T-helper 1 cell treated with Interleukin-12 subunit alpha and Interleukin-12 subunit beta and Interleukin-4 antibody, amounts not matched to agents 30 μg/mL and 1 μg/mL, for 36 hours (primary cell): ENCODE results near the gene ANO7.
A peak's percentile ranks its signal among the peaks of the same experiment; 100 is the strongest.

Experiments
- H3K27ac Mint-ChIP-seq: one replicate; pipeline ENCODE4 v1.8.0; 2021; ENCODE audit warnings: mild to moderate bottlenecking, mixed read lengths
- H3K27me3 Mint-ChIP-seq: one replicate; pipeline ENCODE4 v1.8.0; 2021; ENCODE audit warnings: low read depth, mixed read lengths
- H3K36me3 Mint-ChIP-seq: one replicate; pipeline ENCODE4 v1.8.0; 2021; ENCODE audit warnings: low read depth, mixed read lengths
- H3K4me1 Mint-ChIP-seq: one replicate; pipeline ENCODE4 v1.8.0; 2021; ENCODE audit warnings: low read depth, mixed read lengths
- H3K4me3 Mint-ChIP-seq: one replicate; pipeline ENCODE4 v1.8.0; 2021; ENCODE audit warnings: mild to moderate bottlenecking, moderate library complexity, mixed read lengths
- H3K9me3 Mint-ChIP-seq: one replicate; pipeline ENCODE4 v1.8.0; 2021; ENCODE audit warnings: mixed read lengths

Gene ANO7

GRCh38 chr2:241265506-241265905 is 77.0 kb downstream of the ANO7 start:
- no peak overlapping the region for H3K27ac Mint-ChIP-seq

GRCh38 chr2:241267249-241268067 is 79.0 kb downstream of the ANO7 start:
- Mint-ChIP-seq H3K27me3 (no peaks in the 10 kb centered on the region), H3K4me3 (no peak overlapping the region), H3K9me3 (no peaks in the 10 kb centered on the region), H3K36me3 (peaks cover 27% of the 10 kb centered on the region), H3K27ac (no peak overlapping the region), H3K4me1 (peaks cover 21% of the 10 kb centered on the region)

More at GRCh38 chr2:241265506-241265905, 77.0 kb downstream of the ANO7 start:
- Mint-ChIP-seq H3K4me3 (no peak overlapping the region), H3K9me3 (no peaks in the 10 kb centered on the region), H3K27me3 (no peaks in the 10 kb centered on the region), H3K36me3 (peaks cover 42% of the 10 kb centered on the region), H3K4me1 (peaks cover 12% of the 10 kb centered on the region)

GRCh38 chr2:241268306-241268705 is 79.8 kb downstream of the ANO7 start:
- no peak overlapping the region for H3K4me3 Mint-ChIP-seq
- no peaks in the 10 kb centered on the region for H3K9me3 Mint-ChIP-seq
- peaks cover 19% of the 10 kb centered on the region for H3K36me3 Mint-ChIP-seq
- H3K4me1 Mint-ChIP-seq = peaks cover 25% of the 10 kb centered on the region
- peak overlapping the region; percentile 68 for H3K27ac Mint-ChIP-seq
- no peaks in the 10 kb centered on the region for H3K27me3 Mint-ChIP-seq

GRCh38 chr2:241268716-241269445 is 80.4 kb downstream of the ANO7 start:
- no peaks in the 10 kb centered on the region for H3K27me3 Mint-ChIP-seq
- peak overlapping the region; percentile 10 for H3K4me3 Mint-ChIP-seq
- peaks cover 30% of the 10 kb centered on the region for H3K4me1 Mint-ChIP-seq
- H3K27ac Mint-ChIP-seq = no peak overlapping the region
- H3K9me3 Mint-ChIP-seq = no peaks in the 10 kb centered on the region
- H3K36me3 Mint-ChIP-seq = peaks cover 17% of the 10 kb centered on the region

DNA sequence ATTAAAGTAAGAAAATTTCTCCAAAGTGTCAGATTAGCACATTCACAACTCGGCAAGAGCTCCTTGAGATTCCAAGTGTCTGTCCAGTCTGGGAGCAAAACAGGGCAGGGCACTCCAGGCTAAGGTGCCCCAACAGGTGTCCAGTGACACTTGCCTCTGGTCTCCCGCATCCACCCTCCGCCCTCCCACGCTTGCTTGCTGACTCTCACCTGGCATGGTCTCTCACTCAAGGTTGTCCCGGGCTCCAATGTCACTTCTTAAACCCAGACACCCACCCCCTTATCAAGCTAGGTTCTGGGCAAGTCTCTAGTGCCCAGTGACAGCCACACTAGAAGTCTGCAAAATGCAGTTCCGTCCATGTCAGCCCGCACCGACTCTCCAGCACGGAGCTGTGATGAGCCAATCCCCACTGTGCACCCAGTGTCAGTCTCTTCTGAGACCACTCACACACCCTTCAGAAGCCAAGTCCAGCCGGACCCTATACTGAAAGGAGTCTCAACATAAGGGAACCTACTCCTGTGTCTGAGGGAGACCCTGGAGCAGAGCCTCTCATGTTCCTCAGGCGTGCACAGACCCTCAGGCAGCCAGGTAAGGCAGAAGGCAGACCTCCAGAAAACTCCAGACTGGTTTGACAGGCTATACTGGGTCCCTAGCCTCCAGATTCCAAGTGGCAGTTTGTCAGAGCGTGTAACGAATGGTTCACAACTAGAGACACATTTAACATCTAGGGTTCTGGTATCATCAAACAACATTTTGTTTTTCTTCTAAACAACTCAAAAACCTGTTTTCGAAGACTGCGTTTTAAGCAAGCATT is 81.4 kb downstream of the ANO7 start:
- H3K4me1 Mint-ChIP-seq = peaks cover 30% of the 10 kb centered on the region
- no peaks in the 10 kb centered on the region for H3K27me3 Mint-ChIP-seq
- H3K9me3 Mint-ChIP-seq = peaks cover under 1% of the 10 kb centered on the region
- peaks cover 23% of the 10 kb centered on the region for H3K36me3 Mint-ChIP-seq
- H3K4me3 Mint-ChIP-seq = peak overlapping the region; percentile 28
- no peak overlapping the region for H3K27ac Mint-ChIP-seq

DNA sequence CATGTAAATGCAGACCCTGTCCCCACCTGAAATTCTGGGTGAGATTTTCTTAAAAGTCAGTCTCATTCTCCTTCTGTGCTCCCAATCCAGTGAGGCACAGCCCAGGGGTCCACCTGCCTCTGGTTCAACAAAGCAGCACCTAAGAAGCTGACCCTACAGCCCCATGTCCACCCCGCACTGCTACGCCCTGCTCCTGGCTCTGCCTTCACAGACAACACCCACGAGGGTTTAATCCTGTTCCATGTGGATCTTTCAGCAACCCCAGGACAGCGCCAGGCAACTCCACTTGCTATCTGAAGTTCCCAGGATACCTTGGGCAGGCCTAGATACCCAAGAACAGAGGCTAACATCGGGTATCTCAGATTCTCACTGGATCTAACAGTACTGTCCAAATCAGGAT is 82.1 kb downstream of the ANO7 start:
- Mint-ChIP-seq H3K27ac (no peak overlapping the region), H3K9me3 (peaks cover 6% of the 10 kb centered on the region)

GRCh38 chr2:241271706-241272302 is 83.3 kb downstream of the ANO7 start:
- Mint-ChIP-seq H3K27me3 (no peaks in the 10 kb centered on the region), H3K4me3 (peak overlapping the region; percentile 93), H3K27ac (peak overlapping the region; percentile 87), H3K36me3 (peaks cover 36% of the 10 kb centered on the region), H3K4me1 (peaks cover 30% of the 10 kb centered on the region), H3K9me3 (peaks cover 17% of the 10 kb centered on the region)

More for the DNA sequence above, 82.1 kb downstream of the ANO7 start:
- Mint-ChIP-seq H3K4me1 (peaks cover 30% of the 10 kb centered on the region), H3K27me3 (no peaks in the 10 kb centered on the region), H3K4me3 (peak overlapping the region; percentile 93), H3K36me3 (peaks cover 30% of the 10 kb centered on the region)

DNA sequence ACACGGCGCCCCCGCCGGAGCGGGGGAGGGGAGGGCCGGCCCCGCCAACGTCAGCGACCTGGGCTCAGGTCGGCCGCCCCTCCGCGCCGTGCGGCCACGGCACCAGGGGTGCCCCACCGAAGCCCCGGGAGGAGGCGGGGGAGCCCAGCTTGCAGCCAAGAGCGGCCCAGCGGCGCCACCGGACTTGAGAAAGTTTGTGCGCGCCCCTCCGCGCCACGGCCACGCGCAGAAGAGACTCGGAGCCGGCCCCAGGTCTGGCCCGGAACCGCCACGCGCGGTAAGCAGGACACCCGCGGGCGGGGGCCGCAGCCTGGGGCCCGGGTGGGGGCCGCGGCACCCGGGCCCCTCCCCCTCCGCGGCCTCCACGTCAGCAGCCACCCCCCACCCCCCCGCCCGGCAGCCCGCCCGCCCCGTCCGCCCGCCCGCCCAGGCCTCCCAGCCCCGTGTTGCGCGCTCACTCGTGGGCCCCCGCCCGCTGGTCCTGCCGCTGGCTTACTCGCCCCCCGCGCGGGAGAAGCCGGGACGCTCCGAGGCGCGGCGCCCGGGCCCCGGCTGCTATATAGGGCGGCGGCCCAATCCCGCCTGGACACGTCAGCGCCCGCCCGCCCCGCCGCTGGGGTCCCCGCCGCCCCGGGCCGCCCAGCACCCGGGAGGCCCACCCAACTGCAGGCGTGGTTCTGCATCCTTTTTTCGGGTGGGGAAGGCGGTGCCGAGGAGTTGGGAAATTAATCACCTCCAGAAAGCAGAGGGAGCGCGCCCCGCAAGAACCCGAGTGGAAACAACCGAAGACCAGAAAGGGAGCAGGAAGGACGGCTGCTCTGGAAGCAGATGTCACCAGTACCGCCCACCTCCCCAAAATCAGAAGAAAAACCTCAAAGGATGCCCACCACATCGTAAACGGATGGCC is 84.1 kb downstream of the ANO7 start:
- Mint-ChIP-seq H3K36me3 (peaks cover 40% of the 10 kb centered on the region), H3K27ac (peak overlapping the region; percentile 37), H3K9me3 (peaks cover 17% of the 10 kb centered on the region), H3K4me1 (peaks cover 30% of the 10 kb centered on the region), H3K27me3 (no peaks in the 10 kb centered on the region), H3K4me3 (peak overlapping the region; percentile 70)

DNA sequence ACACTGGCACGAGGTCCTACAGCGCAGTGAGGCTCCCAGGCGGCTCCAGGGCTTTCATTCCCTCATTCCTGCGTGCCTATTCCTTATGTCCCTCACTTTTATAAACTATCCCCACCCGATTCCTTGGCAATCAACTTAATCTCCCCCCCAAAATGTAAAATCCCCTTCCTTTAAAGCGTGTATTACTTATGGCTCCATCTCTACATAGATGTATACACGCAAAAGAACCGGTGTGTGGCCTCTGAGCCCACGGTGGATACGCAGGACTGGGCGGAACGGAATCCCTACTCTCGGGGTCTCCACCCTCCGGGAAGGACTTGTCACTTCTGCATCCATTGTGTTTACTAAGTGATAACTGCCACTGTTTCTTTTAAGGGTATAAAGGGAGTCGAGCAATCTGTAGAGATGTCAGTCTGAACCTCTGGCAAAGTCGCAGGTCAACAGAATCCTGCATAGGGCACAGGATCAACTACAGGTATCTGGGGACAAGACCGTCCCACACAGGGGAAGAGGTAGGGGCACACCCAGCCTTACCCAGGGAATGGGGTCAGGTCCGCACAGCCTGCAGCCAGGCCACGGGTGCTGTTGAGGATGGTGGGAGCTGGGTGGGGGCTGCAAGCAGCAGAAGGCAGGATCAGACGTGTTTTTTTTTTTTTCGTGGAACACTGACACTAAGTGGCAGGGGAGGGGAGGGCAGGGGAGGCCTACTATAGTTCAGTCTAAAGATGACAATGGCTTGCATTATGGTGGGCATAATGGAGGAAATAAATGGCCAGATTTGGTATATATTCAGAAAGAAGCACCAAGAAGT is 84.9 kb downstream of the ANO7 start:
- H3K4me1 Mint-ChIP-seq = peaks cover 24% of the 10 kb centered on the region
- no peak overlapping the region for H3K27ac Mint-ChIP-seq

GRCh38 chr2:241274127-241274526 is 85.7 kb downstream of the ANO7 start:
- peaks cover 17% of the 10 kb centered on the region for H3K9me3 Mint-ChIP-seq
- H3K27ac Mint-ChIP-seq = no peak overlapping the region
- peaks cover 30% of the 10 kb centered on the region for H3K36me3 Mint-ChIP-seq
- peaks cover 21% of the 10 kb centered on the region for H3K4me1 Mint-ChIP-seq
- H3K4me3 Mint-ChIP-seq = peak overlapping the region; percentile 2
- no peaks in the 10 kb centered on the region for H3K27me3 Mint-ChIP-seq

More for the DNA sequence above, 84.9 kb downstream of the ANO7 start:
- Mint-ChIP-seq H3K36me3 (peaks cover 34% of the 10 kb centered on the region), H3K27me3 (no peaks in the 10 kb centered on the region), H3K4me3 (peak overlapping the region; percentile 70), H3K9me3 (peaks cover 17% of the 10 kb centered on the region)
